ENCODE results near the gene SLC30A9.

Gene SLC30A9

DNA sequence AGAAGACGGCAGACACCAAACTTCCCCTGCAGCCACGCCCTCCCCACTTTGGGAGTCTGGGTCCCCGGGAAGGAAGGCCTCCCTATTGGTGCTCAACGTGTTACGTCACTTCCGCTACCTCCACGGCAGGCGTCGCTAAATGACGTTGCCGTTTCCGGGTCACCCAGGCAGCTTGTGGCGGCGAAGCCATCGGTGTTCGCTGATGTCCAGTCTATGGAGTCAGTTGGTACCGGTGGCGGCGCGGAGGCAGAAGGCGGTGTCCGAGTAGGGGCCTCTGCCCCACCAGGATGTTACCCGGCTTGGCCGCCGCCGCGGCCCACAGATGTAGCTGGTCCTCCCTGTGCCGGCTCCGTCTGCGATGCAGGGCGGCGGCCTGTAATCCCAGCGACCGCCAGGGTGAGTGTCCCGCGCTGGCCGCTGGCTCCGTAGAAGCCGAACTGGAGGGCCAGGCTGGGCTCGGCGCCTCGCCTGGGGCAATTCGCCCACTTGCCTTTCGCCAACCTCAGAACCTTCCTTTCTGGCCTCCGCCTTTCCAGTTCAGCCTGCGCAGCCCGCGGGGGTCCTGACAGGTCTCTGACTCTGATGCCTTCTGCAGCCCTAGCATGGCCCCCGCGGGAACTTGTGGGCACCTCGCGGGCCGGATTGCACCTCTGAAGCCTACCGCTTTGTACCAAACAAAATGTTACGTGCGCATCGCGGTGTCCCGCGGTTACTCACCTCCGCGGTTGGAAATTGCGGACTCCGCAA is at the start of gene SLC30A9:
TSS of gene SLC30A9 (plus strand) at position 166 of the 747 bp plus-strand sequence. CDS start at position 288, 122 bp downstream.
- peak; percentile 97 for DNase-seq (ENCODE audit: low read depth, low spot score)

GRCh38 chr4:41940834-41941233 is 49.5 kb upstream of the SLC30A9 start:
- DNase-seq (ENCODE audit: low read depth, low spot score) = no peak

- no peak for DNase-seq (ENCODE audit: low read depth, low spot score)
These were observed 46.8 kb upstream of the SLC30A9 start for GRCh38 chr4:41943506-41943905.

DNA sequence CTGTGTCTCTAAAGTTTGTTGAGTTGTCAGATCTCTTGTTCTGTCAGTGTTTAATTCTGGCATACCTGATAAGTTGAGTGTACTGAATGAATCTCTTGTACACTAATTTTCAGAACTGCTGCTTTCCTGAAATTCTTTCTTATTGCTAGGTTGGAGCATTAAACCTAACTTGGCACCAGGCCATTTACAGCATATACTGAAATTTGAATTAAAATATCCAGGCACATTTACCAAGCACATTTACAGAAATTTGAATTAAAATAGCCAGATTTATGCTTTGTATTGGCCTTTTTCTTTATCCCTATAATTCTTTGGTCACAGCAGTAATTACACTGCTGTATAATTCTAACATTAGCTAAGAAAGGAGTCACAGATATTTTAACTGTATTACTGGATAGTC is 46.2 kb upstream of the SLC30A9 start:
- DNase-seq (ENCODE audit: low read depth, low spot score) = no peak

DNA sequence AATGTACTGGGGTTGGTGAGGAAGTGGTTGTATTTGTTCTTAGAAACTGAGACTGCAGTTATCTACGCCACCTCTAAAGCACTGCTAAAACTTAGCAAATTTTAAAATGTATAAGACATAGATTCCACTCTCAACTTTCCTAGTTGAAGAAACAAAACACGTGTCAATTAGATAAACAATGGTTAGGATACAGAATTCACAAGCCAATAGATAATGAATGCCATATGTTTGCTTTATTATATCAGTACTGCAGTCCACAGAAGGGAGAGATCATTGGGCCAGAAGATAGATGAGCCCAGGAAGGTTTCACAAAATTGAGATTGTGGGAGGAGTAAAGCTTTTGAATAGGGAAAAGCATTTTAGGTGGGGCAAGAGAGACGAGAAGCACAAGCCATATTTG is 40.8 kb upstream of the SLC30A9 start:
- DNase-seq (ENCODE audit: low read depth, low spot score) = no peak

DNA sequence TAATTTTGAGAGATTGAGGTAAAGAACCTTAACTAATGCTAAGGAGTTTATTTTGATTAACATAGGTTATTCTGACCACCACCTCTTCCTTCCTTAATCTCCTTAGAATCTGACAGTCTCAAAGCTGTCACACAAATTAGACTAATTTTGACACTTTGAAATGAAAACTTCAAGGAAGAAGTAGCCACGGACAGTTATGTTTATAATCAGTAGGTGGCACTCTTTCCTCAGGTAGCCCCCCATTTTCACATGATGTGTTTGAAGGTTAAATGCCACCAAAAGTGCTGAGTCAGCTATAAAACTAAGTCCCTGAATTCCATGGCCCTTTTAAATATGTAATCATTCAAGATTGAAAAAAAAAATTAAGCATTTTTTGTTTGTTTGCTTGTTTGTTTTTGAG is 32.7 kb upstream of the SLC30A9 start:
- DNase-seq (ENCODE audit: low read depth, low spot score) = peak; percentile 15

- DNase-seq (ENCODE audit: low read depth, low spot score) = peak; percentile 13
These were observed 27.2 kb upstream of the SLC30A9 start for GRCh38 chr4:41963105-41963504.

DNA sequence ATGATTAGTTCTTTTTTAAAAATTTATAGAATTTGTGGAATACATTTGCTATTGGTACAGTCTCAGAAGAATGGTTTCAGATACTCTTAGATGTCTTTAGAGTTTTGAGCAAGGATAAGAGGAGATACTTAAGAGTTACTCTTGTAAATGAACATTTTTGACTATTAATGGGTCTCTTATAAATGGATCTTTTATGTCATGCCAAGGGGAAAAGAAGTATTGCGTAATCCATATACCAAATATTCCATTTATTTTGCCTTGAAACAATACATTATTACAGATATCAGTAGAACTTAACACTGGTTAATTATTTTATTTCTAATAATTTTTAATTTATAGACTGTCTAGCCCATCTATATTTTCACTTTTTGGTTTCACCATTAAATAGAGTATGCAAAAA is 25.9 kb upstream of the SLC30A9 start:
- no peak for DNase-seq (ENCODE audit: low read depth, low spot score)

- DNase-seq (ENCODE audit: low read depth, low spot score) = no peak
These were observed 22.9 kb upstream of the SLC30A9 start for GRCh38 chr4:41967392-41967791.

- DNase-seq (ENCODE audit: low read depth, low spot score) = no peak
These were observed 20.7 kb upstream of the SLC30A9 start for GRCh38 chr4:41969671-41970070.

DNA sequence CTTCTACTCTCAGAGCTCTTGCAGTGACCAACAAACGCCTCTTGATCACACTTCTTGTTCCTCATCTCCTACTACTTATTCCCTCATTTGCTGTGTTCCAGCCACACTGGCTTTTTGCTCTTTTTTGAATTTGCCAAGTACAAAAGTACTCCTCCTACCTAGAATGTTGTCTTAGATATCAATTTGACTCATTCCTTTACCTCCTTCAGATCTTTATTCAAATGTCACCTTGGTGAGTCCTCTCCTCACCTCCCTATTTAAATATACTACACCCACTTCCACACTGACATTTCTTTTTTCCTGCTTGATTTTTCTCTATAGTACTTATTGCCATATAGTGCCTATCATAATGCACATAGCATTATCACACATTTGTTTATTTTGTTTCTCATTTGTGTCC is 15.0 kb upstream of the SLC30A9 start:
- no peak for DNase-seq (ENCODE audit: low read depth, low spot score)

DNA sequence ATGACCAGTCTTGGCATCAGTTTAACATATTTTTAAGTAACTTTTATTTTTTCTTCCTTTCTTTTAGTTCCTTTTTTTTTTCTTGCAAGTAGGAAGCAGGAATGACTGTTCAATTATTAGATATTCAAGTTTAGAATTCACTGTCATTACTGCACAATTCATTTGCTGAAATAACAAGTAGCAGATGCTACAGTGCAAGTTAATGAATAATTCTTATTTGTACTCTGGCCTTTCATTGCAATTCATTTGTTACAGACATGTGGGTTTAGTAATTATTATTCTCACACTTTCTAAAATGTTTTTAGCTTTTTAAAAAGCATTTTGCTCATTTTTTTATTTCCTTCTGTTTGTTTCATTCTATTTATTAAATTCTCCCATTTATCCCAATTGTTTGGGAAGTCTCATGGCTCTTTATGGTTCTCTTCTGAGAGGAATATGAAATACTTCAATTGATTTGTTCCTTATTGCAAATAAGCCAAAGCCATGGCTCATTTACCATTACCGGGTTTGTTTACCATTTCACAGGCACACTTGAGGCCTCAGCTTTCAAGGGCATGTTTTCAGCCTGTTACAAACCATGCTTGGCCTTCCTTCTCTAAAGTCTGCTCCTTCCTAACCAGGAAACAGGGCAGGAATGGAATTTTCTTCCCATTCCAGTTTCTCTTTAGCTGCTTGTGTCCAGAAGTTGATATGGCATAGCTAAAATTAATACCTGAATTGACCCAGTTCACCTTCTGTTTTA is 13.4 kb upstream of the SLC30A9 start:
- no peak for DNase-seq (ENCODE audit: low read depth, low spot score)

GRCh38 chr4:41977709-41978108 is 12.6 kb upstream of the SLC30A9 start:
- DNase-seq (ENCODE audit: low read depth, low spot score) = peak; percentile 30

GRCh38 chr4:41981456-41981855 is 8.9 kb upstream of the SLC30A9 start, which contains the start of gene DCAF4L1:
Gene DCAF4L1, plus strand, starts transcription at chr4:41981756. Its CDS starts 37 bp downstream, at chr4:41981793.
- DNase-seq (ENCODE audit: low read depth, low spot score) = no peak

DNA sequence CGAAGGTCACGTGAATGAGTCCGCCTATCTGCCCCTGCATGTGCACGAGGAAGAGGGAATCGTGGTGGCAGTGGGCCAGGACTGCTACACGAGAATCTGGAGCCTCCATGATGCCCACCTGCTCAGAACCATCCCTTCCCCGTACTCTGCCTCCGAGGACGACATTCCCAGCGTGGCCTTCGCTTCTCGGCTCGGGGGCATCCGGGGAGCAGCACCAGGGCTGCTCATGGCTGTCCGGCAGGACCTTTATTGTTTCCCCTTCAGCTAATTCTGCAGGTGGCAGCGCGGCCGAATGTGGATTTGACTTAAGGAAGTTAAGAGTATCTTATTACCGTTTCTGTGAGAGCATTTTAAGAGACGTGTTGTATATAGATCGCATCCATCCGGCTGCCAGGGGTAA is 7.6 kb upstream of the SLC30A9 start:
- DNase-seq (ENCODE audit: low read depth, low spot score) = no peak

- DNase-seq (ENCODE audit: low read depth, low spot score) = no peak
These were observed 5.2 kb upstream of the SLC30A9 start for GRCh38 chr4:41985151-41985550.

DNA sequence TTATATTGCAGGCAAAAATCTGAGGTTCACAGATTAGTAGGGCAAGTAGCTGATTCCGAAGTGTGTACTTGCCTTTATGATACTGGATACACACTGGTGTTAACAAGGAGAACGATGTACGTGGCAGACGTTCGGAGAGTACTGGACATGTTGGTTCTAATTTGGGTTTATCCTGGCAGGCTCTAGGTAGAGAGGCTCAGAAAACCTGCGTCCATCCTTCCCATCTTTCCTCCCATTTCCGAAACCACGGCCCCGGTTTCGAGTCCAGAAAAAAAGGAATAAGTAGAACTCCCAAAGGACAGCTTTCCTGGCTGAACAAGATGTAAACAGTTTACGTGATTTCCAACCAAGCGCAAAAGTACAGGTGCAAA is 351 bp upstream of the SLC30A9 start:
- no peak for DNase-seq (ENCODE audit: low read depth, low spot score)

DNA sequence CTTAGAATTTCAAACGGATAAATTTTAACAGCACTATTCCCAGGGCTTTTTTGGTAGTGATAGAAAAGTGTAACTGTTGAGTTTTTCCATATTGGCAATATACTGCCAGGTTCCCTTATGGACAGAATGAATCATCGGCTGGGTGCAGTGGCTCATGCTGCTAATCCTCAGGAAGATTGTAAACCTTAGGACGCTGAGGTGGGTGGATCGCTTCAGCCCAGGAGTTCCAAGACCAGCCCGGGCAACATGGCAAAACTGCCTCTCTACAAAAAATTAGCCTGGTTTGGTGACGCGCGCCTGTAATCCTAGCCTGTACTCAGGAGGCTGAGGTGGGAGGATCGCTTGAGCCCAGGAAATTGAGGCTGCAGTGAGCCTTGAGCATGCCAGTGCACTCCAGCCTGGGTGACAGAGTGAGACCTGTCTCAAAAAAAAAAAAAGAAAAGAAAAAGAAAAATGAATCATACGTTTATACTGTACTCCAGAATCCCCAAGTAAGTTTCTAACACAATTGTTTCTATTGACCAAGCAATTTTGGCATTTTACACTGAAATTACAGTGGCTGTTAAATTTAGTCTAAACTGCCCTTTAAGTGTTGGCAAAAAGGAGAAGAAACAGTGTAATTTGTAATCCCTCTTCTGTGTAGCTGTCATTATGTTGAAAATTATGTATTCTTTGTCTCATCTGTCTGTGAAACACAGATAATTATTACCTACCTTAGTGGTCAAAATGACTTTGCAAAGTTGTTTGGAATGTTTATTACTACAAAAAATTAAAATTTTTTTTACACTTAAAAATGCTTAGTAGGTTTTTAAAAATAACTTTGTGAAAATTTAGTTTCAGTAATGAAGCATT is 1.8 kb downstream of the SLC30A9 start:
- peak; percentile 19 for DNase-seq (ENCODE audit: low read depth, low spot score)

GRCh38 chr4:41992967-41993857 is 2.9 kb downstream of the SLC30A9 start:
- no peak for DNase-seq (ENCODE audit: low read depth, low spot score)

DNA sequence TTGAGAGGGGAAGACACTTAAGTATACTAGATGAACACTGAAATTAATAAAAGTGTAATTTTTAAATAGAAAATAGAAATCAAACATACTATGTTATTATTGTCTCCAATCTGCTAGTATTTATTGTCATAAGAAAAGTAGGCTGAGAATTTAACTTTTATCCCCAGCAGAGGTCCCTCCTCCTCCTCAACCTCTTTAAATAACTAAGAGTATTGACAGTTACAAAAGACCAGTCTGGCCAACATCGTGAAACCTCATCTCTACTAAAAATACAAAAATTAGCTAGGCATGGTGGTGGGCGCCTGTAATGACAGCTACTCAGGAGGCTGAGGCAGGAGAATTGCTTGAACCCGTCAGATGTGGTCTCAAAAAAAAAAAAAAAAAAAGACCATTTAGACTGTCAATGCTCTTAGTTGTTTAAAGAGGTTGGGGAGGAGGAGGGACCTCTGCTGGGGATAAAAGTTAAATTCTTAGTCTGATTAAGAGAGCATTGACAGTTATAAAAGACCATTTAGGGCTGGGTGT is 4.2 kb downstream of the SLC30A9 start:
- no peak for DNase-seq (ENCODE audit: low read depth, low spot score)

DNA sequence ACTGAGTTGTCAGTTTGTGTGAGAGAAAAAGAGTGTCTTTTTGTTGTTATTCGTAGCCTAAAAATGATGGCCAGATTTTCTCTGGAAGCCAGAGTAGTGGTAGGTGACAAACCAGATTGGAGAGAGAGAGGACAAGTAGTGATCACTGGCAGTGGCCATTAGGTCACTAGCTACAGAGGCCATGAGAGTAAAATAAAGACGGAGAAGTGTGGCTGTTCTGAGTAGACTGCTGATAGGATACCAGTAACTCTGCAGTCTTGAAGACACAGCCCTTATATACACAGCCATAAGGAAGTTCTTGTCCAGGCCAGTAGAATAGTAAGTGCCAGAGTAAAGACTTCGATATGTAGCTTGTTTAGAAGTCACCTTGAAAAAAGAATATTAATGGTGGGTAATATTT is 7.7 kb downstream of the SLC30A9 start:
- no peak for DNase-seq (ENCODE audit: low read depth, low spot score)
